ENCODE results near the gene EGFL8. TPM values are rescaled to one million over a fixed set of nuclear protein-coding genes. Genes with fewer than 3 reads are reported as not detected.
"Not testable (repeated sequence)": the region's sequence is repeated elsewhere in the genome, so short reads cannot be mapped to it uniquely, and the experiment has no call there.

The EGFL8 gene
- total RNA-seq, 4 donors from 2014 or later, result 2.6 to 79.4 (median 16.2) TPM

DNA sequence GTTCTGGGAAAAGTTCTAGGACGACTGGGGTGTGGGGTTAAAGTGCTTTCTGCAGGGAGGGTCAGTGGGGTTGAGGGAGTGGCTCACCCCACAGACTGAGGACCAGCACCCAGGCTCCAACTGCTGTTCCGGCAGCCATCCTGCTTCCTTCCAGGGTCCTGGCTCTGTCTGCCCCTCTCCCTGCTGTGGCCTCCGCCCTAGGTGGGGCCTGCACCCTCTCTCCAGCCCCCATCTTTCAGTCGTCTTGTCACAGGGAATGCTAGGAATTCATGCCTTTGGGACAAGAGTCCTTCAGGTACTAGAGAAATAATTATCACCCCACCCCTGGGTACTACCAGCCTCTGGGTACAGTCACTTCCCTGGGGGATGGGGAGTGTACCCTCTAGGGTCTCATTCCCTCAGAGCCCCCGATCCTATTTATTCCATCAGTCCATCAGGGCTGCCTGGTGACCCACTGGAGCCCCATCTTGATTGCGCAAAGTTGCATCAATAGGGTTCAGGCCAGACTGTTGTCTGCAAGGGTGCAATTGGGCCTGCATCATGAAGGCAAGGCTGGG lies 19.8 kb downstream of the EGFL8 start, which contains the start of gene AGER:
Gene AGER (minus strand): TSS at position 170 of the 557 bp plus-strand sequence. CDS start 31 bp downstream, at position 139.
- Histone ChIP-seq H3K36me3 (peaks cover 0 to 12% (median 5%) of the 10 kb centered on the region in 4 donors), H3K9me3 (no peaks in the 10 kb centered on the region), H3K27me3 (no peaks in the 10 kb centered on the region), H3K4me1 (peaks cover 20 to 57% (median 30%) of the 10 kb centered on the region in 4 donors), H3K27ac (peak within 1 kb of the TSS; percentile 61 to 98 (median 84)), H3K4me3 (no peak within 1 kb of the TSS)
- no peak for DNase-seq
- intact Hi-C loops (cut with DNase I; ENCODE audit: low total_unique reads) (no loop called here), in situ Hi-C loops (cut with MboI; ENCODE audit: low pct_ligation_motif_present in 1 of 4, low pct_unique_long_range_greater_than_20kb in 1 of 4, low sequenced_read_pairs in 3 of 4) (no loop called here)
- 71 to 79% methylated on average over 1 to 6 of the region's 6 CpGs for WGBS, 2 donors (ENCODE audit: low coverage in 1 of 2)
- TF ChIP-seq EP300 (IDR thresholded peaks at IDR 0.05; ENCODE audit: low read depth) (no peak), POLR2AphosphoS5 (IDR thresholded peaks at IDR 0.05) (no peak), POLR2A (IDR thresholded peaks at IDR 0.05) (no peak)
- TF ChIP-seq, protein P1, sequence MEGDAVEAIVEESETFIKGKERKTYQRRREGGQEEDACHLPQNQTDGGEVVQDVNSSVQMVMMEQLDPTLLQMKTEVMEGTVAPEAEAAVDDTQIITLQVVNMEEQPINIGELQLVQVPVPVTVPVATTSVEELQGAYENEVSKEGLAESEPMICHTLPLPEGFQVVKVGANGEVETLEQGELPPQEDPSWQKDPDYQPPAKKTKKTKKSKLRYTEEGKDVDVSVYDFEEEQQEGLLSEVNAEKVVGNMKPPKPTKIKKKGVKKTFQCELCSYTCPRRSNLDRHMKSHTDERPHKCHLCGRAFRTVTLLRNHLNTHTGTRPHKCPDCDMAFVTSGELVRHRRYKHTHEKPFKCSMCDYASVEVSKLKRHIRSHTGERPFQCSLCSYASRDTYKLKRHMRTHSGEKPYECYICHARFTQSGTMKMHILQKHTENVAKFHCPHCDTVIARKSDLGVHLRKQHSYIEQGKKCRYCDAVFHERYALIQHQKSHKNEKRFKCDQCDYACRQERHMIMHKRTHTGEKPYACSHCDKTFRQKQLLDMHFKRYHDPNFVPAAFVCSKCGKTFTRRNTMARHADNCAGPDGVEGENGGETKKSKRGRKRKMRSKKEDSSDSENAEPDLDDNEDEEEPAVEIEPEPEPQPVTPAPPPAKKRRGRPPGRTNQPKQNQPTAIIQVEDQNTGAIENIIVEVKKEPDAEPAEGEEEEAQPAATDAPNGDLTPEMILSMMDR (IDR thresholded peaks at IDR 0.05), result no peak

- 14 to 17% methylated on average over 5 to 11 of the region's 11 CpGs for WGBS, 2 donors (ENCODE audit: low coverage in 1 of 2)
- Histone ChIP-seq H3K27ac (peak overlapping the region; percentile 75 to 98 (median 94)), H3K4me1 (peaks cover 10 to 51% (median 29%) of the 10 kb centered on the region in 4 donors)
- H3K27me3 ChIP-seq; H3K36me3 ChIP-seq; H3K4me3 ChIP-seq; intact Hi-C loops (cut with DNase I; ENCODE audit: low total_unique reads); H3K9me3 ChIP-seq; in situ Hi-C loops (cut with MboI; ENCODE audit: low pct_ligation_motif_present in 1 of 4, low pct_unique_long_range_greater_than_20kb in 1 of 4, low sequenced_read_pairs in 3 of 4): not testable (repeated sequence)
- DNase-seq, result peak; percentile 79
- peak; percentile 20 for TF ChIP-seq POLR2A (IDR thresholded peaks at IDR 0.05)
Measured at GRCh38 chr6:32185681-32186131, 21.3 kb downstream of the EGFL8 start.

GRCh38 chr6:32186151-32186840 lies 21.9 kb downstream of the EGFL8 start:
- H3K4me3 ChIP-seq; DNase-seq; in situ Hi-C loops (cut with MboI; ENCODE audit: low pct_ligation_motif_present in 1 of 4, low pct_unique_long_range_greater_than_20kb in 1 of 4, low sequenced_read_pairs in 3 of 4); intact Hi-C loops (cut with DNase I; ENCODE audit: low total_unique reads); H3K9me3 ChIP-seq; H3K36me3 ChIP-seq; H3K27me3 ChIP-seq: not testable (repeated sequence)
- H3K4me1 ChIP-seq, result peaks cover 10 to 52% (median 33%) of the 10 kb centered on the region in 4 donors
- 65 to 73% methylated on average over 4 to 10 of the region's 10 CpGs for WGBS, 2 donors (ENCODE audit: low coverage in 1 of 2)
- H3K27ac ChIP-seq, result peak overlapping the region; percentile 75 to 98 (median 94)

DNA sequence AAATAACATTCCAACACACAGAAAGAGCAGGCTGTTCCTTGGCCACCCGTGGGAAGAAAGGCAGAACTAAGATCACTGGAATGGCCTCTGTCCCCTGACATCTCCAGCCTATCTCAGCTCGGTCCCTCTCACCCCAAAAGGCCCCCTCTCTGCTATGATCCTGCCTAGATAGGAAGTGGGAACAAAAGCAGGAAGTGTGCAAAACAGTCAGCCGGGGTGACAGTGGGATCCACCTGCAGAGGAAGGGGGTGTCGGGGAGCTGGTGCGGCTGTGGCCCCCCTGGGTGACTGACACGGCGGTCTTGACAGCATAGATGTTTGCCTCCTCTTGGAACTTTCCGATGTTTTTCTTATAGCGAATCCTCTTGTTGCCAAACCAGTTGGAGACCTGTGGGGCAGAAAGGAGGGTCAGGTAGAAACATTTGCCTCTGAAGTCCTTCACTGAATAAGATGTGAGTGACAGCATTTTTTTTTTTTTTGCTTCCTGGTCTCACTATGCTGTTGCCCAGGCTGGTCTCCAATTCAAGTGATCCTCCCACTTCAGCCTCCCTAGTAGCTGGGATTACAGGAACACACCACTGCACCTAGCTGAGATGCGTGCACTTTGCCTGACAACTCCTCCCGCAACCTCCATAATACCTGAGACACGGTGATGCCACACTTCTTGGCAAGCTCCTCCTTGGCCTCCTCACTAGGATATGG lies 22.8 kb downstream of the EGFL8 start:
- 60 to 72% methylated on average over 1 to 12 of the region's 12 CpGs for WGBS, 2 donors (ENCODE audit: low coverage in 1 of 2)
- Histone ChIP-seq H3K9me3 (no peaks in the 10 kb centered on the region), H3K27me3 (no peaks in the 10 kb centered on the region), H3K4me3 (no peak overlapping the region), H3K4me1 (peaks cover 14 to 48% (median 35%) of the 10 kb centered on the region in 4 donors), H3K36me3 (peaks cover 0 to 7% (median 2%) of the 10 kb centered on the region in 4 donors), H3K27ac (peak overlapping the region; percentile 75 to 98 (median 94))
- TF ChIP-seq POLR2A (IDR thresholded peaks at IDR 0.05) (no peak), POLR2AphosphoS5 (IDR thresholded peaks at IDR 0.05) (no peak), EP300 (IDR thresholded peaks at IDR 0.05; ENCODE audit: low read depth) (no peak)
- TF ChIP-seq, protein P1 (IDR thresholded peaks at IDR 0.05), result no peak
- DNase-seq, result no peak
- in situ Hi-C loops (cut with MboI; ENCODE audit: low pct_ligation_motif_present in 1 of 4, low pct_unique_long_range_greater_than_20kb in 1 of 4, low sequenced_read_pairs in 3 of 4), result no loop called here
- intact Hi-C loops (cut with DNase I; ENCODE audit: low total_unique reads), result no loop called here

DNA sequence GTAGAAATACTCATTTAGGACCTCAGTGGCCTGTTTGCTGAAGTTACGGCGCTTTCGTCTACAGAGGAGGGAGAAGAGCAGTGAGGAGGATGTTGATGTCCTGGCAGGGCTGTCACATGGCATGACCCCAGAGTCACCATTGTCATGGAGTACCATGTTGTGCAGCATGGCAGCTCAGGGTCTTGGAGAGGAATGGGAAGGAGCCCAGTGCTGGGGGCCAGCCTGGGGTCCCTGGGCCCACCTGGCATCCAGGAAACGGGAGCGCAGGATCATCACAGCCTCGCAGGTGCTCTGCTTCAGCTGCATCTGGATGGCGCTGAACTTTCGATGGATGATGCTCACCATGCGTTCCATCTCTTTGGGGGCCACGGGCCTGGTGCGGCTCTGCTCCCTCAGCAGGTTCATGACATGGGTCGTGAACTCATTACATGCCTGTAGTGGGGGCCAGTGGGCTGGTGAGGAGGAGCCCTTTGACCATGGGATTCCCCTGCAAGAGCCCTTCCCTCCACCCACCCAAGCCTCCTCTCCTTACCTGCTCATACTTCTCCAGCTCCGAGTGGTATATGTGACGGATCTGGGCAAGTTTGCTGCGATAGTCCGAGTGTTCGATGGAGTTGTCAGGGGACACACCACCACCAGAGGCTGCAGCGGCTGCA lies 23.5 kb downstream of the EGFL8 start:
- in situ Hi-C loops (cut with MboI; ENCODE audit: low pct_ligation_motif_present in 1 of 4, low pct_unique_long_range_greater_than_20kb in 1 of 4, low sequenced_read_pairs in 3 of 4); intact Hi-C loops (cut with DNase I; ENCODE audit: low total_unique reads); H3K36me3 ChIP-seq; H3K9me3 ChIP-seq; DNase-seq; H3K27me3 ChIP-seq: not testable (repeated sequence)
- 87% methylated on average over 18 of the region's 18 CpGs; no CpG with 5 or more reads in 1 of the 2 donors for WGBS, 2 donors (ENCODE audit: low coverage in 1 of 2)
- Histone ChIP-seq H3K27ac (peak overlapping the region; percentile 92 to 98 (median 98)), H3K4me1 (peaks cover 16 to 54% (median 42%) of the 10 kb centered on the region in 4 donors), H3K4me3 (peak overlapping the region in 1 of 4 donors; percentile 95)
